Left renal pelvis (tissue), 4 donors: ENCODE measurements around the gene UNC80. TPM values are rescaled to one million over a fixed set of nuclear protein-coding genes. Genes with fewer than 3 reads are reported as not detected.

Experiments
- DNase-seq, 4 donors: peaks; one replicate each; pipeline ENCODE4 v3.0.0-alpha.2; 2013; ENCODE audit warnings: low read depth in 4 of 4, low spot score in 3 of 4
- polyA plus RNA-seq, 4 donors: library from polyadenylated mRNA; unstranded; fragments of 120-200 nt; gene quantifications; one replicate each; pipeline ENCODE4 v1.2.1, GENCODE V29; 2013; ENCODE audit not compliant: insufficient read length in 4 of 4

The UNC80 gene
- polyA plus RNA-seq, 4 donors: 0.79 to 2.1 (median 1.4) TPM

DNA sequence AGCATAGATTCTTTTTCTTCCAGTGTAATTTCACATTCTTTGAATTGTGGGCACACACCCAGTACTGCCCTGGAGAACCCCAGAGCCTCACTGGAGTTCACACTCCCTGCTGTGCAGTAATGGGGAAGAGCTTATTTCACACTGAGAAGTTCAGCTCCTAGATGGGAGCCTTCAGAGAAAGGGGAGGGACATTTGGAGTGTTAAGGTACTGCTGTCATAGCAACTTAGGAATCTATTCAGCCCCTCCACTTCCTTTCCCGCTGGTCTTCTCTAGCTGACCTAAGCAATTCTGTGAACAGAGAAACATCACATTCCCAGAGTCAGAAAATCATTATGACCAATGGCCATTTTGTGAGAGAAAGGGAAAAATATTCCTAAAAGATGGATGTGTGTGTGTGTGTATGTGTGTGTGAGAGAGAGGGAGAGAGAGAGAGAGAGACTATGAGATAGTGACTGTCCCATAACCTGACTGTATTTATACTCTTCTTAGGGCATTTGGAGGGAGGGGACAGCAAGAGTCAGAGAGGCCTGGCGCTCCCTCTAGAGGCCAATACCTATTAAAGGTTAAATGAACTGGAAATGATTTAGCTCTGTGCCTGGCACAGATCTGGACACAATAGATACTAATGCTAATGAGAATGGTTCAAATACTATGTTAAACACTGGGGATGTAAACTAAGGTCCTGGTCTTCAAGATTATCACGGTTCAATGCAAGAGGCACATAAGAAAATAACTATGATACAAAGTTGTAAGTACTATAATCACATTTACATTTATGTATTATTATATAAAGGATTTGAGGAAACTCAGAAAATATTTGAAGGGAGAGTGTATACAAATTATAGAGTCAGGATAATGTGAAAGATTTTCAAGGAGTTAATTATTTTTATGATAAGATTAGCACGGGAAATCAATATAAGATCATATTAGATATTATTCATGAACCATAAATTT is 189.3 kb downstream of the UNC80 start:
- no peak for DNase-seq

- no peak for DNase-seq
These were observed 194.1 kb downstream of the UNC80 start for GRCh38 chr2:209965723-209966122.

GRCh38 chr2:209969692-209970091 is 198.1 kb downstream of the UNC80 start:
- DNase-seq: no peak

GRCh38 chr2:209970271-209970670 is 198.6 kb downstream of the UNC80 start:
- DNase-seq: no peak

DNA sequence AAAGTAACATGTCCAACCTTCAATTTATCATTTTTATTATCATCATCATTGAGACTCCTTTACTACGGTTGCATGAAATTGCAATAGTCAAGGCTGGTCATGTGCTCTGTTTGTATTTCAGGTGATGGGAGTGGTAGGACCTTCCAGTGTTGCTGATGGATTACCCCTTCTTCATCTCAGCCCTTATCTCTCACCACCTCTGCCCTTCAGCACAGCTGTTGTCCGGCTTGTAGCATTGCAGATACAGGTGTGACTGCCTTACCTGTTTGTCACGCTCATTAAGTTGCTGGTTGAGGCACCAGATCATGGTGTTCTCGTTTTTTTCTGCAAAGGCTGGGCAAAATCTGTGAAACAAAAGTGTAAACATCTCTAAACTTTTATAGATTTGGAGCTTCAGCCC is 199.1 kb downstream of the UNC80 start:
- no peak for DNase-seq

- no peak for DNase-seq
These were observed 201.7 kb downstream of the UNC80 start for GRCh38 chr2:209973328-209973727.

DNA sequence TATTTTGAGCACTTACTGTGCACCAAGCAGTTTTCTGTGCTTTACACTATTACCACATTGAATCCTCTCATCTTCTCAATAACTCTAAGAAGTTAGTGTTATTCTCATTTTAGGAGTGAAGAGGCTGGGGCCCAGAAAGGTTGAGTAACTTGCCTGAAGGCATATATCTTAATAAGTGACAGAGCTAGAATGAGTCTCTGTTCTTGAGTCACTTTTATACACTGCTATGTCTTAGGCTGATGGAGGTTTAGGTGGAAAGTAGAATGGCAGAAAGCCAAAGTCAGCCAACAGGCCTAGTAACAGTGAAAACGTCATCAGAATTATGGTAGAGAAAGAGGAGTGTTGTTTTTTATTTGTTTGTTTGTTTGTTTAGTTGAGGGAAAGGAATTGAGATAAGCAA is 202.9 kb downstream of the UNC80 start:
- DNase-seq: no peak

DNA sequence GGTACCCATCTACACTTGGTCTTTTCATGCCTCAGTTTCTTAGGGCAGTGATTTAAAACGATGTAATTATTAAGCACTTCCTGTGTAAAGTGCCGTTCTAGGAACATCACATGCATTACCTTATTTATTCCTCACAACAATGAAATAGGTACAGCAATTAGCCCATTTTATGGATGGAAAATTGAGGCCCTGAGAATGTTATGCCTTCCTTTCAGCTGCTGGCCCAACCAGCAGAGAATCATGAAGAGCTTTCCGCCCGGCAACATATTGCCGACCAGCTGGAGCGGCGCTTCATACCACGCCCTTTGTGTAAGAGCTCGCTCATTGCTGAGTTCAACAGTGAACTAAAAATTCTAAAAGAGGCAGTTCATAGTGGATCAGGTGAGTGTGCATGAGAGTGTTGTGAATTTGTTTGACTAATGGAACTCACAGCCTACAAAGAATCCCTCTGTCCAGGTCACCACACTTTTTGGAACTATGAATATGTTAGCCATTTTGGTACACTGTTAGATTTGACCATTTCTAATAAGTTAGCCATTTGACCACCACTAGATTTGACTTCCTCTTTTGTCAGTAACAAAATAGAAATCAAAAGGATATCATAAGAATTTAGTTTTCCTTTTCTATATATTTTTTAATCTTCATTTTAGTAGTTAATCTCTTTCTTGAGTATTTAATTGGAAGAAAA is 205.2 kb downstream of the UNC80 start:
- DNase-seq: no peak

DNA sequence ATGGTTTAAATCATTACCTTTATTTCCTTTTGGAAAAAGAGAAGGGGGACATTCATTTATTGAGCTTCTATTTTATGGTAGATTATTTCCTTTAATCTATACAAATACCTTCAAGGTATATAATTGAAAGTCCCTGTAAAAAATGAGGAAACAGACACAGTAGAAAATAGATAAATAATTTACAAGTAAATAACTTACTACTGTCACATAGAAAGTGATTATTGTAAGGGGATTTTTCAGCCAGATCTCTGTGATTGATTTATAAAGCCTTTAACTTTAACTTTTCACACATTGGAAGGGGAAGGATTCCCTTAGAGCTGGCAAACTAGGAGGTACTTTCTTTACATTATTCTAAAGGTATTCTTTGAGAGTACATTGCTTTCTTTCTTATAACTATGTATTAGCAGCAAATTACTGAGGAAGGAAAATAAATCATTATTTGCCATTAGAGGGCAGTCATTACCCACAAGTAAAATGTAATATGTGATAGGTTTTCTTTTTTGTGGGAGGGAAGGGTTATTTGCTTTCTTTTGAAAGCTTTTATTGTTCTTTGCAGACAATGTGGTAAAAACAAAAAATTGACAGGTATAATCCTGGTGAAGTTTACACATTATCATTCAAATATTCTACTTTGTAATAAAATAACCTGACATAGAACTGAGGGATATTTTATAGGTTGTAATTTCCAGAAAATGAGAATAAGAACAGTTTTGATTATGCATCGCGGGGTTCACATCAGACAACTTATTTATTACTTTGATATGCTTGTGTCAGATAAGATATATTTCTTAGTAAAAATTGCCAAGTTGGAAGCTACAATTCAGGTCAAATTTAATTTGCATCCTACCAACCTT is 206.0 kb downstream of the UNC80 start:
- DNase-seq: no peak

- no peak for DNase-seq
These were observed 212.7 kb downstream of the UNC80 start for GRCh38 chr2:209984291-209984690.

GRCh38 chr2:209985874-209986273 is 214.2 kb downstream of the UNC80 start:
- no peak for DNase-seq

- no peak for DNase-seq
These were observed 214.8 kb downstream of the UNC80 start for GRCh38 chr2:209986415-209986814.

GRCh38 chr2:209988010-209988409 is 216.4 kb downstream of the UNC80 start:
- no peak for DNase-seq

- no peak for DNase-seq
These were observed 219.2 kb downstream of the UNC80 start for GRCh38 chr2:209990838-209991237.

DNA sequence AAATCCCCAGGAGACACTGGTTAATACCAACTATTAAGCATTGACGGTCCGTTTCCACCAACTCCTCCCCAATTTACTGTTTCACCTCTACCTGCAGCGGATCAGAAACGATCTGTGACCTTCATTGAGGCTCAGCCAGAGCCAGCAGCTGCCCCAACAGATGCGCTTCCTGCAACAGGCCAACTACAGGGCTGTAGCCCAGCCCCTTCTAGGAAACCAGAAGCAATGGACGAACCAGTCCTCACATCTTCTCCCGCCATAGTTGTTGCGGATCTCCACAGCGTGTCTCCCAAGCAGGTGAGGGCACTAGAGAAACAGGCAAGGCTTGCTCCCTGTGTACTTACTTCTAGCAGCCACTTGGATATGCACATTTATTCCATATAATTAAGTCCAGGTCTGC is 222.3 kb downstream of the UNC80 start:
- DNase-seq: no peak

DNA sequence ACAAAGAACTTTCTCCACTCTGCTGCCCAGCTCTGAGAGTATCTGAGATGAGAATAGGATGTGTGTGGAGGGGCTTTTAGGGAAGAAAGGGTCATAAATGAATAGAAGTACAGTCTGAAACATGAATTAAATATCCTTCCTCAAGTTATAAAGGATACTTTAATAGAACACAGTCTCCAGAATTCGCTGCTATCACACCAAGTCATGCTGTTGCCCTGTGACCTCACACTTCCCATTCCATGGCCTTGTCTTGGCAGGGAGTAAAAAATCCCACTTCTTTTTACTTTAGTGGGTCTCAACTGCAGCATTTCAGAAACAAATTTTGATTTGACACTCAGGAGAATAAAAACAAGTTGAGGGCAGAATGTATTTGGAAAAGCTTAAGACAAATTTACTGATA is 227.0 kb downstream of the UNC80 start:
- DNase-seq: no peak

DNA sequence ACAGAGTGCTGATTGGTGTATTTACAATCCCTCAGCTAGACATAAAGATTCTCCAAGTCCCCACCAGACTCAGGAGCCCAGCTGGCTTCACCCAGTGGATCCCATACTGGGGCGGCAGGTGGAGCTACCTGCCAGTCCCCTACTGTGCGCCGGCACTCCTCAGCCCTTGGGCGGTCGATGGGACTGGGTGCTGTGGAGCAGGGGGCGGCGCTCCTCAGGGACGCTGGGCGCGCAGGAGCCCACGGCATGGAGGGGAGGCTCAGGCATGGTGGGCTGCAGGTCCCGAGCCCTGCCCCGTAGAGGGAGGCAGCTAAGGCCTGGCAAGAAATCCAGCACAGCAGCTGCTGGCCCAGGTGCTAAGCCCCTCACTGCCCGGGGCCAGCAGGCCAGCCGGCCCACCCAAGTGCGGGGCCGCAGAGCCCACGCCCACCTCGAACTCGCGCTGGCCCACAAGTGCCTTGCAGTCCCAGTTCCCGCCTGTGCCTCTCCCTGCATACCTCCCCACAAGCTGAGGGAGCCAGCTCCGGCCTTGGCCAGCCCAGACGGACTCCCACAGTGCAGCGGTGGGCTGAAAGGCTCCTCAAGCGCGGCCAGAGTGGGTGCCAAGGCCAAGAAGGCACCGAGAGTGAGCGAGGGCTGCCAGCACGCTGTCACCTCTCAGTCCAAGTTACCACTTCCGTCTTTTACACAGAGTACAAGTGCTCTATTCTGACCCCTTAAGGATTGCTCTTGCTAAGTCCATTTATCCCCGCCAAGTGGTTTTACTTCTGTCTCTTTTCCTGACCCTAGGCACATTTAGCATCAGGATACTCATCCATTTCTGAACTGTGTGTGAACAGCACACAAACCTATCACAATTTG is 229.1 kb downstream of the UNC80 start:
- DNase-seq: no peak

- DNase-seq: peak; percentile 81 to 85 (median 82)
These were observed 230.8 kb downstream of the UNC80 start, which contains the start of gene RPE for GRCh38 chr2:210002158-210003157. RPE (plus strand) TSS chr2:210002638; CDS start chr2:210002662, 24 bp downstream.

- no peak for DNase-seq
These were observed 231.7 kb downstream of the UNC80 start for GRCh38 chr2:210003359-210003758.
